Natural killer cell (primary cell): ENCODE measurements around the gene HIVEP3. TPM values are rescaled to one million over a fixed set of nuclear protein-coding genes. Genes with fewer than 3 reads are reported as not detected.

Source experiments
- ATAC-seq, 3 donors: fragments of 150-1000 bp in 2 of 3; fragments of 200-7000 bp in 1 of 3; cut with Tn5 transposase; 1 replicate in 1 of 3; 2 replicates in 2 of 3; pipeline ENCODE4 v1.10.0; 2021; ENCODE audit warnings: mild to moderate bottlenecking in 2 of 3, moderate library complexity in 2 of 3
- DNase-seq, 2 donors: peaks; one replicate each; pipeline versions ENCODE4 v3.0.0 to v3.0.0-alpha.2; 2013 to 2021; ENCODE audit warnings: mixed read lengths in 1 of 2
- H3K27ac ChIP-seq: one replicate; pipeline ENCODE4 v1.5.1; 2013; ENCODE audit warnings: mild to moderate bottlenecking, low read length
- H3K27me3 ChIP-seq: one replicate; pipeline ENCODE4 v1.6.1; 2013; ENCODE audit warnings: low read length; ENCODE audit not compliant: control insufficient read depth, insufficient read depth
- H3K36me3 ChIP-seq: one replicate; pipeline ENCODE4 v1.6.1; 2013; ENCODE audit warnings: low read length; ENCODE audit not compliant: control insufficient read depth, insufficient read depth
- H3K4me1 ChIP-seq: one replicate; pipeline ENCODE4 v1.6.1; 2013; ENCODE audit warnings: low read length; ENCODE audit not compliant: control insufficient read depth, insufficient read depth
- H3K4me3 ChIP-seq: one replicate; pipeline ENCODE4 v1.5.1; 2013; ENCODE audit warnings: low read length
- H3K9me3 ChIP-seq: one replicate; pipeline ENCODE4 v1.6.1; 2013; ENCODE audit warnings: low read length; ENCODE audit not compliant: control insufficient read depth, insufficient read depth
- H3K27ac Mint-ChIP-seq, 2 donors: one replicate each; pipeline ENCODE4 v1.8.0; 2022; ENCODE audit warnings: mild to moderate bottlenecking in 2 of 2, mixed read lengths in 2 of 2, moderate library complexity in 1 of 2
- H3K27me3 Mint-ChIP-seq, 2 donors: one replicate each; pipeline ENCODE4 v1.8.0; 2022; ENCODE audit warnings: low read depth in 2 of 2, mixed read lengths in 2 of 2
- H3K36me3 Mint-ChIP-seq: one replicate; pipeline ENCODE4 v1.8.0; 2022; ENCODE audit warnings: mixed read lengths
- H3K4me1 Mint-ChIP-seq, 2 donors: one replicate each; pipeline ENCODE4 v1.8.0; 2022; ENCODE audit warnings: mixed read lengths in 2 of 2
- H3K4me3 Mint-ChIP-seq: one replicate; pipeline ENCODE4 v1.8.0; 2022; ENCODE audit warnings: mild to moderate bottlenecking, moderate library complexity, mixed read lengths
- H3K9me3 Mint-ChIP-seq, 2 donors: one replicate each; pipeline ENCODE4 v1.8.0; 2022; ENCODE audit warnings: mixed read lengths in 2 of 2
- CTCF ChIP-seq: fragments of 200-600 bp; IDR thresholded peaks from one replicate; pipeline ENCODE4 v1.8.0; 2022; ENCODE audit warnings: antibody characterized with exemption
- WGBS: methylation state at CpG from one replicate; pipeline ENCODE4 v1.1.7; 2013; ENCODE audit warnings: missing lambda C conversion rate; ENCODE audit not compliant: insufficient coverage; 5-methylcytosine and 5-hydroxymethylcytosine counted together
- intact Hi-C: fragments of 100-400 bp; cut with micrococcal nuclease; formaldehyde crosslinking; loops from one replicate; pipeline ENCODE4 v1.14.2; 2022
- total RNA-seq, 4 donors: library from RNA; stranded (reverse); fragments of 120-200 nt in 1 of 4; gene quantifications; one replicate each; pipeline versions ENCODE4 v1.2.3 to v1.2.4, GENCODE V29; 2013 to 2022

HIVEP3 gene
- total RNA-seq, 3 donors from 2014 or later (not counting 1 experiment from before 2014, with no cell fraction given), result 26.2 to 35.2 (median 29.8) TPM

GRCh38 chr1:41536361-41536802 lies 382.3 kb downstream of the HIVEP3 start:
- no peak for TF ChIP-seq CTCF
- H3K4me3 ChIP-seq, result no peak overlapping the region
- DNase-seq, result no peak
- no peaks in the 10 kb centered on the region for H3K9me3 Mint-ChIP-seq
- peaks cover 34% of the 10 kb centered on the region in 2 donors for H3K4me1 Mint-ChIP-seq
- H3K4me1 ChIP-seq, result peaks cover 9% of the 10 kb centered on the region
- no peaks in the 10 kb centered on the region for H3K27me3 Mint-ChIP-seq
- no peak for ATAC-seq
- 93% methylated on average over 4 of the region's 4 CpGs for WGBS
- H3K36me3 ChIP-seq, result no peaks in the 10 kb centered on the region
- H3K4me3 Mint-ChIP-seq, result no peak overlapping the region
- H3K27ac Mint-ChIP-seq, result no peak overlapping the region
- no peaks in the 10 kb centered on the region for H3K9me3 ChIP-seq
- no peak overlapping the region for H3K27ac ChIP-seq
- H3K36me3 Mint-ChIP-seq, result no peaks in the 10 kb centered on the region
- intact Hi-C loops, result no loop called here
- H3K27me3 ChIP-seq, result no peaks in the 10 kb centered on the region

- H3K9me3 Mint-ChIP-seq, result no peaks in the 10 kb centered on the region
- Histone ChIP-seq H3K36me3 (no peaks in the 10 kb centered on the region), H3K27me3 (no peaks in the 10 kb centered on the region), H3K27ac (no peak overlapping the region), H3K9me3 (no peaks in the 10 kb centered on the region), H3K4me3 (no peak overlapping the region), H3K4me1 (peaks cover 2% of the 10 kb centered on the region)
- no peaks in the 10 kb centered on the region for H3K36me3 Mint-ChIP-seq
- ATAC-seq (no peak), DNase-seq (no peak)
- no peak overlapping the region for H3K4me3 Mint-ChIP-seq
- H3K27me3 Mint-ChIP-seq, result no peaks in the 10 kb centered on the region
- 97% methylated on average over 5 of the region's 5 CpGs for WGBS
- intact Hi-C loops, result no loop called here
- no peak for TF ChIP-seq CTCF
- H3K27ac Mint-ChIP-seq, result no peak overlapping the region
- H3K4me1 Mint-ChIP-seq, result peaks cover 31 to 32% of the 10 kb centered on the region in 2 donors
These were observed 383.0 kb downstream of the HIVEP3 start for GRCh38 chr1:41535716-41536115.

- no peak overlapping the region for H3K4me3 ChIP-seq
- H3K27me3 Mint-ChIP-seq, result no peaks in the 10 kb centered on the region
- no peaks in the 10 kb centered on the region for H3K9me3 Mint-ChIP-seq
- H3K4me1 ChIP-seq, result no peaks in the 10 kb centered on the region
- H3K27me3 ChIP-seq, result no peaks in the 10 kb centered on the region
- DNase-seq, result no peak
- H3K27ac ChIP-seq, result no peak overlapping the region
- no peak overlapping the region for H3K4me3 Mint-ChIP-seq
- intact Hi-C loops, result no loop called here
- no peak overlapping the region for H3K27ac Mint-ChIP-seq
- H3K4me1 Mint-ChIP-seq, result peaks cover 27 to 33% of the 10 kb centered on the region in 2 donors
- no peaks in the 10 kb centered on the region for H3K36me3 Mint-ChIP-seq
- H3K36me3 ChIP-seq, result no peaks in the 10 kb centered on the region
- WGBS, result 97% methylated on average over 6 of the region's 6 CpGs
- no peak for ATAC-seq
- no peak for TF ChIP-seq CTCF
- H3K9me3 ChIP-seq, result no peaks in the 10 kb centered on the region
These were observed 383.4 kb downstream of the HIVEP3 start for GRCh38 chr1:41535276-41535675.
